ENCODE measurements around the gene GSTO2. TPM values are rescaled to one million over a fixed set of nuclear protein-coding genes. Genes with fewer than 3 reads are reported as not detected.

Gene GSTO2
- total and polyA plus RNA-seq, 2 donors from 2014 or later, result 22.3 to 56.7 TPM

DNA sequence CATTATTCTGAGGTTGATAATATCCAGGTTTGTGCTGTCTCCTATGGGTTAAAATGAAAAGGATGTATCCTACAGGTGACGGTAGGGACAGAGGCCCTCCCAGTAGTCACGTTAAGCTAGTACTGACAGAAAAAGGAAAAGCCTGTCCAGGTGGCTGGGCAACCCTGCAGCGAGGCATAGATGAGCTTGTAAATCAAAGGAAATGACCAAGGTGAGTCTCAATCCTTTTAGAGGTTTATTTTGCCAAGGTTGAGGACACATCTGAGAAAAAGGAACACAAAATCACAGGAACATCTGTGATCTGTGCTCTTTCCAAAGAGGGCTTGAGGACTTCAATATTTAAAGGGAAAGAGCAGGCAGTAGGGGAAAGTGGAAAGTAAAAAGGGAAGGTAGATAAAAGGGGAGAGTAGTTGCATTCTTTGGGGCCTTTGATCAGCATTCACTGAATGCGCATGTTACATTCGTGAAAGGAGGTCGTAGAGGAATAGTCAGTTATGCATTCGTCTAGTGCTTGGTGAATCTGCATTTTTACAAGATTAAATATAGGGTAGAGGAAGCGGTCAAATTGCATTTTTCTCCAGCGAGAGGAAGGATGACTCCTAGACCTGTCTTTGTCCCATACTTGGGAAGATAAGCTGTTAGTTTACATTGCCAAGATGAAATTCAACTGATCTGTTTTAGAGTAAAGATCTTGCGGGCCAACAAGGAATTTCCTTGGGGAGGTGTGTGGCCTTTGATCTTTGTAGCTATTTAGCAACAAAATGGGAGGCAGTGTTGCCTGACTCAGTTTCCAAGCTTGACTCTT, 15.2 kb upstream of the GSTO2 start:
- DNase-seq, result no peak
- H3K36me3 ChIP-seq (ENCODE audit: control insufficient read depth in 2 of 3, insufficient read depth in 3 of 3, low read length in 3 of 3), result peaks cover 4 to 15% (median 4%) of the 10 kb centered on the region in 3 donors
- H3K27ac ChIP-seq (ENCODE audit: low read depth in 2 of 2, low read length in 2 of 2), result peak overlapping the region; percentile 91 to 97
- peaks cover 0 to 14% (median 11%) of the 10 kb centered on the region in 3 donors for H3K4me1 ChIP-seq (ENCODE audit: control insufficient read depth in 2 of 3, insufficient read depth in 2 of 3, low read depth in 1 of 3, low read length in 3 of 3)
- no peak for TF ChIP-seq CTCF (IDR thresholded peaks at IDR 0.05; ENCODE audit: borderline replicate concordance, extremely low read depth, insufficient read depth)
- H3K4me3 ChIP-seq (ENCODE audit: low read length in 3 of 3), result peak overlapping the region; percentile 67 to 84 (median 82)
- peak overlapping the region in 1 of 3 donors; percentile 90 for H3K9ac ChIP-seq (ENCODE audit: low read length in 3 of 3)
- intact Hi-C loops (cut with DNase I), result no loop called here
- no peak for FAIRE-seq
- H3K27me3 ChIP-seq (ENCODE audit: control insufficient read depth, insufficient read depth, low read length), result no peaks in the 10 kb centered on the region
- no peaks in the 10 kb centered on the region for H3K9me3 ChIP-seq (ENCODE audit: control insufficient read depth in 2 of 3, insufficient read depth in 1 of 3, low read length in 3 of 3)

DNA sequence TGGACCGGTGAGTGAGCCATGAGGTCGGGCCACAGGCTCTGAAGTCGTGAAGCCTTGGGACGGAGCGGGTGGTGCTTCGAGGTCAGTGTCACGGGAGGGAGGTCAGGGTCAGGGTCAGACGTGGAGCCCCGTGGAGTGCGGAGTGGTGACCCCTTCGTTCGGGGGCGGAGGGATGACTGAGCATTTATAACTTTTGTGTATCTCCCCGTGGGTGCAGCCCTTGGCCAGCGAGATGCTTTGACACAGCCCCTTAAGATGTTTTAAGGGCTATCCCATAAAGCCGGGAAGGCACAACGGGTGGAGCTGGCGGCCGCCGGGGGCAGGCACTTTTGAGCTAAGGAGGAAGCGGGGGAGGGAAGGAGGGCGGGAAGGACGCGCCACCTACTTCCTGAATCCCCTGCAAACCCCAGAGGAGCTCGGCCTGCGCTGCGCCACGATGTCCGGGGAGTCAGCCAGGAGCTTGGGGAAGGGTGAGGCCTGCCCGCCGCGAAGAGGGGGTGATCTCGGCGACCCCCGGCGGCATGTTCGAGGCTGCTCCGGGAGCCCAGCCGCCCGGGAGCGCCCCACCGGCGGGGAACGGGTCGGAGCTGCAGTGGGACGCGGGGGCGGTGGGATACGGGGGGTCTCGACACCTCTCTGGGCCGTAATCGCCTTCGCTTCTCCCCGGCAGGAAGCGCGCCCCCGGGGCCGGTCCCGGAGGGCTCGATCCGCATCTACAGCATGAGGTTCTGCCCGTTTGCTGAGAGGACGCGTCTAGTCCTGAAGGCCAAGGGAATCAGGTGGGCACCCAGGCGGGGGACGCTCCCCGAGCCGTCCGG, 14.3 kb upstream of the GSTO2 start, which contains the start of gene GSTO1:
TSS of gene GSTO1 (plus strand) at position 400 of the 818 bp plus-strand sequence. CDS start at position 437, 37 bp downstream.
- H3K4me1 ChIP-seq (ENCODE audit: control insufficient read depth in 2 of 3, insufficient read depth in 2 of 3, low read depth in 1 of 3, low read length in 3 of 3), result peaks cover 0 to 23% (median 17%) of the 10 kb centered on the region in 3 donors
- DNase-seq (peak; percentile 67 to 94 (median 81)), FAIRE-seq (no peak)
- peaks cover 4 to 23% (median 7%) of the 10 kb centered on the region in 3 donors for H3K36me3 ChIP-seq (ENCODE audit: control insufficient read depth in 2 of 3, insufficient read depth in 3 of 3, low read length in 3 of 3)
- peak within 1 kb of the TSS; percentile 67 to 84 (median 82) for H3K4me3 ChIP-seq (ENCODE audit: low read length in 3 of 3)
- H3K27ac ChIP-seq (ENCODE audit: low read depth in 2 of 2, low read length in 2 of 2), result peak within 1 kb of the TSS; percentile 91 to 97
- H3K9me3 ChIP-seq (ENCODE audit: control insufficient read depth in 2 of 3, insufficient read depth in 1 of 3, low read length in 3 of 3), result no peaks in the 10 kb centered on the region
- peak; percentile 1 for TF ChIP-seq CTCF (IDR thresholded peaks at IDR 0.05; ENCODE audit: borderline replicate concordance, extremely low read depth, insufficient read depth)
- peak within 1 kb of the TSS; percentile 57 to 90 (median 82) for H3K9ac ChIP-seq (ENCODE audit: low read length in 3 of 3)
- intact Hi-C loops (cut with DNase I), result no loop called here
- H3K27me3 ChIP-seq (ENCODE audit: control insufficient read depth, insufficient read depth, low read length), result no peaks in the 10 kb centered on the region

DNA sequence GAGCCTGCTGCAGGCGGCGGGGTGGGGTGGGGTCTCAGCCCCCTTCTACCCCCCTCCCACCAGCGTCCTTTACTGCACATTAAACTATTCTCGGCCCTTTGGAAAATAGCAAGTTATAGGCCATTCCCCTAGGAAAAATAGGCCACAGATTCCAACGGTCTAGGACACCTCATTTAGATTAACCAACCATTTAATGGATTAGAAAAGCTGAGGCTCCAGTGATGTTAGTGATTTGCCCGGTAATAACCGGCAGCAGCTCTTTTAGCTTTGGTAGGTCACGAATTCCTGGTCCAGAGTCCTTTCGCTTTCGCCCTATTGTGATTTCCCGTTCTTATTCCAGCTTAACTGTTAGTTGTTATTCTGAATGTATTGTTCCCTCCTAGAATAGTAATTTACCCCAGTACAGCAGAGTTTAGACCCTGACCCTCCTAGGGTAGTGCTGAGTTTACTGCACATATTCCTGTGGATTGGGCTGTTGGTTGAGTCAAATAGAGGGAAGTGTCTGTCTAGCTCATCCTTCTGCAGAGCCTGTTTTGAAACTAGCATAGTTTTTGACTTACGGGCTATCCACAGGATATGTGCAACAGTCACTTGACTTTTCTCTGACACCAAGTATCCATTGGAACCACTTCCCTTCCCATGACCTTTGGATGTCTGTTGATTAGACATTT, 13.5 kb upstream of the GSTO2 start:
- Histone ChIP-seq H3K36me3 (ENCODE audit: control insufficient read depth in 2 of 3, insufficient read depth in 3 of 3, low read length in 3 of 3) (peaks cover 7 to 24% (median 8%) of the 10 kb centered on the region in 3 donors), H3K4me3 (ENCODE audit: low read length in 3 of 3) (peak overlapping the region; percentile 67 to 84 (median 82)), H3K9ac (ENCODE audit: low read length in 3 of 3) (peak overlapping the region; percentile 4 to 90 (median 82)), H3K27me3 (ENCODE audit: control insufficient read depth, insufficient read depth, low read length) (no peaks in the 10 kb centered on the region), H3K27ac (ENCODE audit: low read depth in 2 of 2, low read length in 2 of 2) (peak overlapping the region; percentile 91 to 97), H3K9me3 (ENCODE audit: control insufficient read depth in 2 of 3, insufficient read depth in 1 of 3, low read length in 3 of 3) (no peaks in the 10 kb centered on the region), H3K4me1 (ENCODE audit: control insufficient read depth in 2 of 3, insufficient read depth in 2 of 3, low read depth in 1 of 3, low read length in 3 of 3) (peaks cover 0 to 27% (median 20%) of the 10 kb centered on the region in 3 donors)
- no peak for FAIRE-seq
- TF ChIP-seq CTCF (IDR thresholded peaks at IDR 0.05; ENCODE audit: borderline replicate concordance, extremely low read depth, insufficient read depth), result no peak
- DNase-seq, result peak in 3 of 5 donors; percentile 21 to 58 (median 57)
- intact Hi-C loops (cut with DNase I), result no loop called here

All from kidney (tissue), 14 donors.